ENCODE measurements around the gene CD70.
"Not testable (repeated sequence)": the region's sequence is repeated elsewhere in the genome, so short reads cannot be mapped to it uniquely, and the experiment has no call there.

The CD70 gene

GRCh38 chr19:6551607-6552450 is 39.1 kb downstream of the CD70 start:
- H3K9ac ChIP-seq, result no peak overlapping the region
- no peak overlapping the region for H3K4me3 ChIP-seq (IDR thresholded peaks at IDR 0.05; ENCODE audit: insufficient read depth, low read depth, low read length)
- H3K4me2 ChIP-seq, result no peak overlapping the region
- no peaks in the 10 kb centered on the region for H3K79me2 ChIP-seq (ENCODE audit: insufficient read depth, low read depth)
- H3K27me3 ChIP-seq (ENCODE audit: insufficient read depth, low read depth), result no peaks in the 10 kb centered on the region
- no peak overlapping the region for H2AFZ ChIP-seq (ENCODE audit: low read depth)
- H3K36me3 ChIP-seq (ENCODE audit: insufficient read depth), result no peaks in the 10 kb centered on the region
- H4K20me1 ChIP-seq (ENCODE audit: insufficient read depth), result no peaks in the 10 kb centered on the region
- peaks cover 28% of the 10 kb centered on the region for H3K4me1 ChIP-seq (ENCODE audit: low read depth, poor library complexity, severe bottlenecking)
- no peak for TF ChIP-seq CTCF (conservative IDR thresholded peaks at IDR 0.05; ENCODE audit: low read depth, low read length)
- H3K27ac ChIP-seq, result no peak overlapping the region

DNA sequence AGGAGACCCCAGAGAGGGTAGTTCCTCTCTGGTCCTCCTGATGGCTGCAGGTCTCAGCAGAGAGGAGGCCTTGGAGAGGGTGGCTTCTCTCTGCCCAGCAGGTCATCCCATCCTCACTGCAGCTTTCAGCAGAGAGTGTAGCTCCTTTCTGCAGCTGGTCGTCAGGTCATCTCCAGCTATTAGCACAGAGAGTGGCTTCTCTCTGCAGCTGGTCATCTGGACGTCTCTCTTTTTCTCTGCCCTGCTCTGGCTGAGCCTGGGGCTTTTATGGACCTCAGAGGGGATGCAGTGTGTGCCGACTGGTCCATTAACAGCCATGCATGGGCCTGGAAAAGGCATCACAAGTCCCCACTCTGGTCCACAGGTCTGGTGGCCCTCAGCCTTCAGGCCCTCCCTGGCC is 39.9 kb downstream of the CD70 start:
- Histone ChIP-seq H4K20me1 (ENCODE audit: insufficient read depth) (no peaks in the 10 kb centered on the region), H3K4me2 (no peak overlapping the region), H3K9ac (no peak overlapping the region), H3K27me3 (ENCODE audit: insufficient read depth, low read depth) (no peaks in the 10 kb centered on the region), H3K36me3 (ENCODE audit: insufficient read depth) (no peaks in the 10 kb centered on the region), H3K27ac (no peak overlapping the region), H3K4me3 (IDR thresholded peaks at IDR 0.05; ENCODE audit: insufficient read depth, low read depth, low read length) (no peak overlapping the region), H3K4me1 (ENCODE audit: low read depth, poor library complexity, severe bottlenecking) (peaks cover 21% of the 10 kb centered on the region), H2AFZ (ENCODE audit: low read depth) (no peak overlapping the region), H3K79me2 (ENCODE audit: insufficient read depth, low read depth) (no peaks in the 10 kb centered on the region)
- TF ChIP-seq CTCF (conservative IDR thresholded peaks at IDR 0.05; ENCODE audit: low read depth, low read length), result no peak

- not testable (repeated sequence) for H3K36me3 ChIP-seq (ENCODE audit: insufficient read depth); H4K20me1 ChIP-seq (ENCODE audit: insufficient read depth); H3K4me2 ChIP-seq; H2AFZ ChIP-seq (ENCODE audit: low read depth); H3K9ac ChIP-seq; H3K27ac ChIP-seq; H3K4me3 ChIP-seq (IDR thresholded peaks at IDR 0.05; ENCODE audit: insufficient read depth, low read depth, low read length); H3K79me2 ChIP-seq (ENCODE audit: insufficient read depth, low read depth); H3K27me3 ChIP-seq (ENCODE audit: insufficient read depth, low read depth)
- peaks cover 16% of the 10 kb centered on the region for H3K4me1 ChIP-seq (ENCODE audit: low read depth, poor library complexity, severe bottlenecking)
Observed at GRCh38 chr19:6550679-6551078, 40.3 kb downstream of the CD70 start.

- H3K79me2 ChIP-seq (ENCODE audit: insufficient read depth, low read depth), result no peaks in the 10 kb centered on the region
- H3K4me3 ChIP-seq (IDR thresholded peaks at IDR 0.05; ENCODE audit: insufficient read depth, low read depth, low read length), result no peak overlapping the region
- no peak overlapping the region for H3K9ac ChIP-seq
- H3K4me2 ChIP-seq, result no peak overlapping the region
- no peaks in the 10 kb centered on the region for H4K20me1 ChIP-seq (ENCODE audit: insufficient read depth)
- no peak for TF ChIP-seq CTCF (conservative IDR thresholded peaks at IDR 0.05; ENCODE audit: low read depth, low read length)
- no peak overlapping the region for H3K27ac ChIP-seq
- peaks cover 11% of the 10 kb centered on the region for H3K4me1 ChIP-seq (ENCODE audit: low read depth, poor library complexity, severe bottlenecking)
- no peak overlapping the region for H2AFZ ChIP-seq (ENCODE audit: low read depth)
- no peaks in the 10 kb centered on the region for H3K27me3 ChIP-seq (ENCODE audit: insufficient read depth, low read depth)
- no peaks in the 10 kb centered on the region for H3K36me3 ChIP-seq (ENCODE audit: insufficient read depth)
Observed at GRCh38 chr19:6543866-6544347, 47.0 kb downstream of the CD70 start.
